Measurements from ENCODE around the gene PPP1R13L.

PPP1R13L gene

DNA sequence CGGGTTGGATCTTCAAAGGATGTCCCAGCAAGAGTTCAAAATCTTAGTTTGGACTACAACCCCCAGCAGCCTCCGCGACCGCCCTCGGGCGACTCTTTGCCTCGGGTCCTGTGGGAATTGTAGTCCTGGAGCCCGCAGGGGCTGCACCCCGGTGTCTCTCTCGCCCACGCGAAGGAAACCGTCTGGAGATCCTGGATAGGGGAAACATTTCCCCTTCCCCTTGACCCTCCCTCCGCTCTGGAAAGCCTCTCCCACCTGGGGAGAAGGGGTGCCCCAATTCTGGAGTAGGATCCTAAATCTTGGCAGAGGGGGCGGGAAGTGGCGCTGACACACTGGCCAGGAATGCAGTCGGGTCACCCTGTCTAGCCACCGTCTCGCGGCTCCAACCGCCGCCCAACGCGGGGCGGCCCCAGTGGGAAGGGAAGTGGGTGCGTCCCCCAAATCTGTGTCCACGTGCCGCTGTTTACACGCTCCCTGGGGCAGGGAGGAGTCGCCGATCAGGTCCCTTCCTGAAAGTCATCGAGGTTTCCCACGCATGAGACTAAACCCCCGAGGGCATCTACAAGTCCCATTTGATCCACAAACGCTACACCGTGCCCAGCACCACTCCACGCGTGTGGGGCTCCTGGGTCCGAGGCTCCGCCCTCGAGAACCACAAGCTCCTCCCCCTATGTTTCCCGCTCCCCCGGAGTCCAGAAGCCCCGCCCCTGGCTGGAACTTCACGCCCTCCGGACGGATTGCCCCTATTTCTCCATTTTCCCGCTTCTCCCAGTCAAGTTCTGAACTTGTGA lies 761 bp upstream of the PPP1R13L start:
- peak; percentile 90 for DNase-seq

GRCh38 chr19:45403781-45404556 lies 900 bp downstream of the PPP1R13L start:
- DNase-seq: no peak

- DNase-seq: no peak
These were observed 1.6 kb downstream of the PPP1R13L start for GRCh38 chr19:45403272-45403671.

GRCh38 chr19:45402298-45403061 lies 2.4 kb downstream of the PPP1R13L start:
- DNase-seq: no peak

DNA sequence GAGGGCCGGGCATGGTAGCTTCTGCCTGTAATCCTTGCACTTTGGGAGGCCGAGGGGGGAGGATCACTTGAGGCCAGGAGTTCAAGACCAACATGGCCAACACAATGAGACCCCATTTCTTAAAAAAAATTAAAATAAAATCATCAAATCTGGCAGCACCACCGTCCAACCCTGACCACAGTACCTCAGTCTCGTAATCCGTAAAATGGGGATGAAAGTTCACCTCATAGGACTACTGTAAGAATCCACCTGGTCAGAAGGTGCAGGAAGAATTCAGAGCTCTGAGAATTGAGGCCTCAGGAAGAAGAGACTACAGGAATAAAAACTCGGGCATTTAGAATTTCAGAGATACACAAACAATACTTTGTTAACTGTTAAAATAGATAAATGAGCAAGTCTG lies 3.1 kb downstream of the PPP1R13L start:
- no peak for DNase-seq

DNA sequence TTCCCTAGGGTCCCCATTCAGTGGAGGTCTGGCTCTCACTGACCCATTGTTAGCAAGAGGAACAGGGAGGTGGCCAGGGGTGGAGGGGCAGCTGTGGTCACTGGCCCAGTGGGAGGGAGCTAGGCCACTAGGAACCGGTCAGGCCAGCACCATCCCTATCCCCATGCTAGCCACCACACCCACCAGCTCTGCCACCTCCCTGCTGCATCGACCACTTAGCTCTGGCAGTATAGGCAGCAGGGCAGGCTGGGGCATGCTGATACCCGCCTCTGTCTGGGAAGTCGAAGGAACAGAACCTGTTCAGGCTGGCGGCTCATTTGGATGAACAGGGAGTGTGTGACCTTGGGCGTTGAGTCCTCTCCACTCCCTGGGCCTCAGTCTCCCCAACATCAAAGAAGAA lies 4.7 kb downstream of the PPP1R13L start:
- DNase-seq: no peak

GRCh38 chr19:45395821-45396617 lies 8.8 kb downstream of the PPP1R13L start:
- DNase-seq: no peak

- no peak for DNase-seq
These were observed 12.8 kb downstream of the PPP1R13L start for GRCh38 chr19:45391871-45392665.

DNA sequence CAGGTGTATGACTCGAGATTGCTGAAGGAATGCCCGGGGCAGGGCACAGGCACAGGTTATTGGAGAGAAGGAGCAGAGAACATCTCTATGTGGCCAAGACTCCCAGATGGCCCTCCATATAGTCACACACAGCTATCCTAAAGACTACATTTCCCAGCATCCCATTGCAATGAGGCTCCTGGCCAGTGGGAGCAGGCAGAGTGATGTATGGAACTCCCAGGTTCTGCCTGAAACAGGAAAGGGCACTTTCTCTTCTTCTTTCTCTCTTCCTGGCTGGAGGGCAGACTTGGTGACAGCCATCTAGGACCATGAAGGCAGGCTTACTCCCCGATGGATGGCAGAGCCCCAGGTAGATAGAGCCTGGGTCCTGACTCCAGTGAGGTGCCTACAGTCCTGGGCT lies 13.5 kb downstream of the PPP1R13L start:
- DNase-seq: no peak

- DNase-seq: no peak
These were observed 19.3 kb downstream of the PPP1R13L start for GRCh38 chr19:45385392-45386221.

DNA sequence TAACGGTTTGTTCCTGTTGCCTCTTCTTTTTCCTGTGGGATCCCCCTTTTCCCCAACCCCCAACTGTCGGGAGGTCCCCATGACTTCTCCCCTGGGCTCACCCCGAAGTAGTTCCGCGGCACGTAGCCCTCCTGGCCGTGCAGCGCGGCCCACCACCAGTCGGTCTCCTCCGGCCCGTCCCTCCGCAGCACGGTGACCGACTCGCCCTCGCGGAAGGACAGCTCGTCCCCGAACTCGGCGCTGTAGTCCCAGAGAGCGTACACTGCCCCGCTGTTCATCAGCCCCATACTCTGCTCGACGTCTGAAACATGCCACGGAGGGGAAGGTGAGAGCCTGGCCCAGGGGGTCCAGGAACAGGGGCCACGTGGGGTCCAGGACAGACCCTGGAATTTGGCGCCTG lies 22.4 kb downstream of the PPP1R13L start:
- DNase-seq: no peak

GRCh38 chr19:45380107-45380506 lies 24.8 kb downstream of the PPP1R13L start:
- DNase-seq: no peak

- peak; percentile 75 for DNase-seq
These were observed 28.7 kb downstream of the PPP1R13L start for GRCh38 chr19:45376045-45376724.

DNA sequence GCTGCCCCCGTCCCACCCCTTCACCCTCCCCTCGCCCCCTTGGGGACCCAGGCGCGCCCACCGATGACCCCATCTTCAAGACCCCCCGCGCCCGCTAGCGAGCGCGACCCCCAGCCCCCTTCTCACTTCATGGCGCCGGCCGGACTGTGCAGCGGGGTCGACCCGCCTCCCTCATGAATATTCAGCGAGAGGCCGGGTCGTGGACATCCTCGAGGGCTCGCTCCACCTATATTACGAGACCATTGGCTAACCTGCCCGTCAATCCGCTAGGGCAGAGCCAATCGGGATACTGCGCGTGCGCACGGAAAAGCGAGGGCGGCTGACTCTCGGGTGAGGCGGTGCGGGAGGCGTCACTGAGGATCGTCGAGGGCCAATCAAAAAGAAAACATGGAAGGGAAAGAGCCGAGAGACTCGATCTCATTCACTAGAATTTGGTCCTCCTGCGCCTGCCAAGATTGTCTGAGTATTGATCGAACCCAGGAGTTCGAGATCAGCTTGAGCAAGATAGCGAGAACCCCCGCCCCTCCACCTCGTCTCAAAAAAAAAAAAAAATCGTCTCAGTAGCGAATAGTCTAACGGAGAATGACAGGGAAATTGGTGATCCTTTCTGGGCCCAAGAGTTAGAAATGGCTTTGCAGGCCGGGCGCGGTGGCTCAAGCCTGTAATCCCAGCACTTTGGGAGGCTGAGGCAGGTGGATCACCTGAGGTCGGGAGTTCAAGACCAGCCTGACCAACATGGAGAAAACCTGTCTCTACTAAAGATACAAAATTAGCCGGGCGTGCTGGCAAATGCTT lies 34.3 kb downstream of the PPP1R13L start, which contains the start of gene ERCC2:
Gene ERCC2, minus strand, starts transcription at position 164 of the 795 bp plus-strand sequence. Its CDS starts 33 bp downstream, at position 131.
- DNase-seq: peak; percentile 98

- no peak for DNase-seq
These were observed 36.0 kb downstream of the PPP1R13L start for GRCh38 chr19:45368737-45369340.

DNA sequence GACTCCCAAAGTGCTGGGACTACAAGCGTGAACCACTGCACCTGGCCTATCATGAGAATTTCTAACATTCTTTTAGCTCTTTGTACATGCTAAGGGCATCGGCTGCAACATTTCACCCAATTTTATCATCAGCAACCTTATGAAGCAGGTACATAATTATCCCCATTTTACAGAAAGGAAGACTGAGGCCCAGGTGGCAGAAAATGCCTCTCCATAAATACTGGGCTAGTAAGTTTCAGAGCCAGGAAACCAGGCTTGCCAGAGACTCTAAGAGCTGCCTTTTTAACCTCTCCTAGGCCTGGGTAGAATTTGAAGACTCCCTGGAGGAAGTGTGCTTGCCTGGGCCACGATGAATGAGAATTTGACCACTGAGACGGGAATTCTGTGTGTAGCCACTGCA lies 36.7 kb downstream of the PPP1R13L start:
- DNase-seq: no peak

DNA sequence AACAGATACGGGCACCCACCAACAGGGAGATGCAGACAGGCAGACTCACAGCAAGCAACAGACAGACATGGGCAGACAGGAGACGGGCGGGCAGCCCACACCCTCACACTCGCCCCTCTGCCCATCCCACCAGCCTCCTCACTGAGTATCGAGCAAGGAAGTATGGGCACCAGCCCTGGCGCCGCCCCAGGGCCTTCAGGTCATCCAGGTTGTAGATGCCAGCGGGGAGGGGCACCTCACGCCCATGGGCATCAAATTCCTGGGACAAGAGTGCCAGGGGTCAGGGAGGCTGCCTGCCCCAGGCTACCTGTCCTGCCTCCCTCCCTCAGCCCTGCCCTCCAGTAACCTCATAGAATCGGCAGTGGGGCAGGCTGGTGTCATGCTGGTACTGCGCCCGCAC lies 40.2 kb downstream of the PPP1R13L start:
- DNase-seq: no peak

DNA sequence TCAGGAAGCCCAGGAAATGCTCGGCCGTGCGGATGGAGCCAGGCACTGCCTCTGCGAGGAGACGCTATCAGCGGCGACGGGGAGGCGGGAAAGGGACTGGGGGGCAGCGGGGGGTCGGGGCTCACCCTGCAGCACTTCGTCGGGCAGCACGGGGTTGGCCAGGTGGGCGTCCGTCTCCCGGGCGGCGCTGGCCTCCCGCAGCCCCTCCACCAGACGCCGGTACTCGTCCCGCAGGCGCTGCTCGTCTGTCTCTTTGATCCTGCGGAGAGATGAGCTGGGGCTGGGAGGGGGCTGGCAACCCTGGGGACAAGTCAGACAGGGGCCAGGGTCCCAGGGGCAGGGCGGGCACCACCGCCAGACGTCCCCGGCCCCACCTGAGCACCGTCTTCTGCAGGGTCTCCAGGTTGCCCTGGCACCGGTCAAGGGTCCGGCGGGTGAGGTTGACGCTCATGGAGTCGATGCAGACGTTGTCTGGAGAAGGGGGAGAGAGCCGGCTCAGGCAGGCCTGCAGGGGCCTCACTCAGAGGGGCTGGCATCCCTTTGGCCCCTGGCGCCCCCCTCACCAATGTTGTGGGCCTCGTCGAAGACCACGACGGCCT lies 40.9 kb downstream of the PPP1R13L start:
- DNase-seq: no peak
